DLD1 (cell line): ENCODE data around the gene FAM171A2.

Source experiments
- in situ Hi-C: cut with HindIII; loops from 2 replicates; pipeline ENCODE4 v1.10.0; 2017; ENCODE audit warnings: low sequenced_read_pairs

The FAM171A2 gene

GRCh38 chr17:44324092-44324570 lies 39.5 kb downstream of the FAM171A2 start:
- in situ Hi-C loops: loop anchor here (5.0 kb wide), 1 partner anchor 52 kb away; no protein-coding TSS in a partner anchor

- in situ Hi-C loops: loop anchor here (5.0 kb wide), 1 partner anchor 51 kb away; no protein-coding TSS in a partner anchor
These were observed 40.1 kb downstream of the FAM171A2 start for GRCh38 chr17:44323359-44324091.

- in situ Hi-C loops: loop anchor here (5.0 kb wide), 1 partner anchor 50 kb away; no protein-coding TSS in a partner anchor
These were observed 41.3 kb downstream of the FAM171A2 start for GRCh38 chr17:44322236-44322895.

GRCh38 chr17:44321246-44322120 lies 42.2 kb downstream of the FAM171A2 start:
- in situ Hi-C loops: loop anchor here (5.0 kb wide), 1 partner anchor 49 kb away; no protein-coding TSS in a partner anchor

- in situ Hi-C loops: loop anchor here (5.0 kb wide), 1 partner anchor 48 kb away; no protein-coding TSS in a partner anchor
These were observed 43.6 kb downstream of the FAM171A2 start for GRCh38 chr17:44320066-44320465.

- in situ Hi-C loops: no loop called here
These were observed 45.4 kb downstream of the FAM171A2 start for GRCh38 chr17:44318077-44318892.

GRCh38 chr17:44317545-44317944 lies 46.1 kb downstream of the FAM171A2 start:
- in situ Hi-C loops: no loop called here

GRCh38 chr17:44315760-44316731 lies 47.6 kb downstream of the FAM171A2 start:
- in situ Hi-C loops: no loop called here

GRCh38 chr17:44314869-44315661 lies 48.6 kb downstream of the FAM171A2 start:
- in situ Hi-C loops: no loop called here

- in situ Hi-C loops: no loop called here
These were observed 49.2 kb downstream of the FAM171A2 start for GRCh38 chr17:44314524-44314868.

GRCh38 chr17:44314031-44314430 lies 49.6 kb downstream of the FAM171A2 start:
- in situ Hi-C loops: no loop called here

- in situ Hi-C loops: no loop called here
These were observed 51.1 kb downstream of the FAM171A2 start for GRCh38 chr17:44312396-44313104.

GRCh38 chr17:44311562-44312181 lies 52.0 kb downstream of the FAM171A2 start:
- in situ Hi-C loops: no loop called here

GRCh38 chr17:44310609-44311376 lies 52.9 kb downstream of the FAM171A2 start:
- in situ Hi-C loops: no loop called here

GRCh38 chr17:44310188-44310587 lies 53.5 kb downstream of the FAM171A2 start:
- in situ Hi-C loops: no loop called here

- in situ Hi-C loops: no loop called here
These were observed 54.2 kb downstream of the FAM171A2 start for GRCh38 chr17:44309472-44309871.
